ENCODE results near the gene GABRG3.

The GABRG3 gene

DNA sequence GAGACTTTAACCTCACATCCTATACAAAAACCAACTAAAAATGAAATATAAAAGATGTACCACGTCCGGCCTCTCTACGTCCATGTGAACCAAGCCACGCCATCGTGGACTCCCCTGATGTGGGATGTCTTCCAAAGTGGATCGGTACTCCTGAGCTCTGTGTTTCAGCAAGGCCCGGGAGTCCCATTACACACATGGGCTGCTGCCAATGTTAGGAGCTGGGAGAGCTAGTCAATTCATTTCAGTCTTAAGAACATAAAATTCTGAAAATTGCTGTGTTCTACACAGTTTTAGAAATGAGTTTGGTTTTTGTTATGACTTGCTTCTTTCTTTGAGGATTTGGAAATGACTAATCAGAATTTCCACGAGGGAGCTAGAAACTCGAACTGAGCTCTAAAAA lies 131.0 kb downstream of the GABRG3 start:
- DNase-seq (ENCODE audit: low read depth): no peak

DNA sequence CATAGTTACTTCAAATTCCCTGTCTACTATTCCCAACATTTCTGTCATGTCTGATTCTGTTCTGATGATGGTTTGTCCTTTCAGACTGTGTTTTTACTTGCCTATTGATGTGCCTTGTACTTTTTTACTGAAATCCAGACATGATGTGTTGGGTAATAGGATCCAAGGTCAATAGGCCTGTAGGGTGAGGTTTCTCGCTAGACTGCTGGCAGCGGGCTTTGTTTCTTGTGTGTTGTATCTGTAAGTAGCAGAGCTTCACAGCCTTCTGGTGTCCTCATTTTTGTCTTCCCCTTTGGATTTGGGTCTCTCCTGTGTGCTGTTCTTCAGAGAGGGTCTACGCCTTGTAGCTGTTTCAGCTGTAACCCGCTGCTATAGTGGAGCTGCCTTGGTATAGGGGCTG lies 140.3 kb downstream of the GABRG3 start:
- DNase-seq (ENCODE audit: low read depth): no peak

DNA sequence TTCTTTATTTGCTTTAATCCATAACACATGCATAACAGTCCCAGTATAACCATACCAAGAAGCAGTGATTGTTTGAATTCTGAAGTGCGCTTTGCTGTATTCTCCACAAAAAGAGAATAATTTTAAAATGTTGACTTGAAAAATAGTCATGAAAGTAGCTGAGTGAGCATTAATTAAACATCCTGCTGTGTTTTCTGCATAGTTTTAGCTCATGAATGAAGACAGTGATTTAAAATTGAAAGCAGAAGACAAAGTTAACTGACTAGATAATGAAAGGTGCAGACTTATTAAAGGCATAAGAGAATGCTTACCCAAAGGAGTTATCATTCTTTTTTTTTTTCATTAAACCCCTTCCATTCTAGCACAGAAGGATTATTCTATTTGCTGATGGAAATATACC lies 143.5 kb downstream of the GABRG3 start:
- DNase-seq (ENCODE audit: low read depth): no peak

DNA sequence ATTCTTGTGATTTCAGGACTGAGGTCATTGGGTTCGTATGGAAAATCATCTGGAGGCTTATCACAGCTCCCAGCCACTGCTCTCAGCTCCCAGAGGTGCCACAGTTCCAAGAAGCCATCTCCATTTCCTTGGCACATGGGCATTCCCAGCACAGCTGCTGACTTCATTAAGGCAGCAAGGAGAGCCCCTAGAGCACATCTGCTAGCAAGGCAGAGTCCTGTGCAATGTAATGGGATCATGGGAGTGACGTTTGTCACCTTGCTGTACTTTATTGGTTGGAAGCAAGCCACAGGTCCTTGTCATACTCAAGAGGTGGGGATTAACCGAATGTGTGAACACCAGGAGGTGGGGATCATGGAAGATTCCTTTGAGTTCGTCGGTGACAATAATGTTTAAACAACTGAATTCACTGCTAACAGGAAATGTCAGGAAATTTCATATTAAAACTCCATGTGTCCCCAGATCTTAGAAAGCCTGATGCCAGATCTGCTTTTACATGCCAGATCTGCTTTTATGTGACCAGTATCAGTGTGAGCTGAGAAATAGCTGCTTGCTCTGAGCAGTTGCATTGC lies 148.8 kb downstream of the GABRG3 start:
- DNase-seq (ENCODE audit: low read depth): no peak

DNA sequence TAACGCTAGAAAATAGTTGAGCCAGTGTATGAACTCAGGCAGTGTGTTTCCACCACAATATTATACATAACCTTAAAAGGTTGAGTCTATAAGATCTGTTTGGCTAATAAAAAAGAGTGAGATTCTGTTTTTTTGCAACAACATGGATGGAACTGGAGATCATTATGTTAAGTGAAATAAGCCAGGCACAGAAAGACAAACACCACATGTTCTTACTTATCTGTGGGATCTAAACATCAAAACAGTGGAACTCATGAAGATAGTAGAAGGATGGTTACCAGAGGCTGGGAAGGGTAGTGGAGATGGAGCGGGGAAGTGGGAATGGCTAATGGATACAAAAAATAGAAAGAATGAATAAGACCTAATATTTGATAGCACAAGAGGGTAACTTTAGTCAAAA lies 150.7 kb downstream of the GABRG3 start:
- no peak for DNase-seq (ENCODE audit: low read depth)

DNA sequence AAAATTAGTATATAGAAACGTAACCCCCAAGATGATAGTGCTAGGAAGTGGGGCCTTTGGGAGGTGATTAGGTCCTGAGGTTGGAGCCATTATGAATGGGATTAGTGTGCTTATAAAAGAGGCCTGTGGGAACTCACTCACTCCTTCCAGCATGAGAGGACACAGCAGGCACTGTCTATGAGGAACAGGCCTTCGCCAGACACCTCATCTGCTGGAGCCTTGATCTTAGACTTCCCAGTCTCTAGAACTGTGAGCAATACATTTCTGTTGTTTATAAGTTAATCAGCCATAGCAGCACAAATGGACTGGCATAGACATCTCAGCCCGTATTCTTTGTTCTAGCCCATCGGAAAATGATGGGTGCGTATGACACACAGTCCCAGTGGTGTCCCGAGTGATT lies 152.3 kb downstream of the GABRG3 start:
- no peak for DNase-seq (ENCODE audit: low read depth)

DNA sequence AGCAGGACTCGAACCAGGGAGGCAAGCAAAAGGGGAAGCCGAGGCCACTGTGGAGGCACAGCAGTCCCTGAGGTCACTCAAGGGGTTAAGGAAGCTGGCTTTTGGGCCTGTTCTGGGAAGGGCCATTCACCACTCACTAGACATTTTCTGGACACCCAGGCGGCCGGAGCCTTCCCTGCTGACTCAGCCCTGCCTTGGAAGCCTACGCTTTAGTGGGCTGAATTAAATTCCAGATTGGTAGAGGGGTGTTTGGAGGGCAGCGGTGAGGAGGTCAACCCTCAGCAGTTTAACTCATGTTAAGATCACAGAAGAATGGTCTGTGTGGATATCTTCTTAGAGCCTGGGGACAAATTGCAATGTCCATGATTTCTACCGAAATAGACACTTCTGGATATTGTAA lies 152.8 kb downstream of the GABRG3 start:
- DNase-seq (ENCODE audit: low read depth): no peak

DNA sequence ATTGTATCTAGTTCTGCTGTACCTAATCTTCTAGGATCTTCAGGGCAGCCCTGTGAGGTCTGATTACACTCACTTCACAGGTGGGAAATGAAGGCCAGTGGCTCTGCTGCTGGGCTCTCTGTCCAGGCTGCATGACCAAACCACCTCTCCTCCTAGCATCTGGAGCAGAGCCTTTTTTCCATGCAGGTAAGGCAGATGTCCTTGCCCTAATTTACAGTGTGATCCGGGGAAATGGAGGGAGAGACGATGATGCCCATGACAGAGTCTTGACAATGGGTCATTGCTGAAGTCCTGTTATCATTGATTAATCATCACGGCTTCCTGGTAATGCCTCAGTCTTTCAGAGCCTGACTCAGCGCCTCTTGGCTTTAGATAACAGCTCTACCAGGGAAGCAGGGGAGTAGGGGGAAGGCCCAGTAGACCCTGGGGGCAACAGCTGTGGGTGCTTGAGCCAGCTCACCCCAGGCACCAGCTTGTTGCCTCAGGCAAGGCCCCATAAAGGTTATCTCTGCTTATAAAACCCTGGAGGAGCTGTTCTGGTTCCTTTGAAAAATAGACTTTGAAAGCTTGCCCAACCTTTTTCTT lies 153.4 kb downstream of the GABRG3 start:
- DNase-seq (ENCODE audit: low read depth): no peak

DNA sequence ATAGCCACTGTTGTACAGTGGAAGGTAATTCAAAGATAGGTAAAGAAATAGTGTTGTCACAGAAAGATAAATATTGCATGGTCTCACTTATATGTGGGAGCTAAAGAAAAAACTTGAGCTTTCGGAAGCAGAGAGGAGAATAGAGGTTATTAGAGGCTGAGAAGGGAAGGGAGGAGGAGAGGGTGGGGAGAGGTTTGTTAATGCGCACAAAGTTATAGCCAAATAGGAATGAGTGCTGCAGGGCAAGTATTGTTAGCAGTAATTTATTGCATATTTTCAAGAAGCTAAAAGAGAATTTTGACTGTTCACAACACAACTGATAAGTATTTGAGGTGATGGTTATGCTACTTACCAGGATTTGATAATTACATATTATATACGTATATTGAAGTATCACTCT lies 154.2 kb downstream of the GABRG3 start:
- DNase-seq (ENCODE audit: low read depth): no peak

DNA sequence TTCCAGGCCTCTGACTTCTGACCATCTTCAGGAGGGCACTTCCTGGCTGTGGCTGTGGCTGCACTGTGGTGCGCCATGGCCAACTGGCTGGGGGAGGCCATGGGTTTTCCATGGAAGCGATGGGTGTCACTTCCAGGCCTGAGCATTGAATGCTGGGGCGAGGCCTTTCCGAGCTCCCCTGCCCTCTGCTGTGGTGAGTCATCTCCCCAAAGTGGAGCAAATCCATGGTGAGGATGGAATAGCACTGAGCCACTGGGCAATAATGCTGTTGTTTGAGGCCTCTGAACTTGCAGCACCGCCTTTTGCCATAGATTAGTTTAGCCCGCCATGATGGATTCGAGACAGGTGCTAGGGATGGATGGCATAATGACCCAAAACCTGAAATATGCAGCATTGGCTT lies 155.5 kb downstream of the GABRG3 start:
- DNase-seq (ENCODE audit: low read depth): no peak

DNA sequence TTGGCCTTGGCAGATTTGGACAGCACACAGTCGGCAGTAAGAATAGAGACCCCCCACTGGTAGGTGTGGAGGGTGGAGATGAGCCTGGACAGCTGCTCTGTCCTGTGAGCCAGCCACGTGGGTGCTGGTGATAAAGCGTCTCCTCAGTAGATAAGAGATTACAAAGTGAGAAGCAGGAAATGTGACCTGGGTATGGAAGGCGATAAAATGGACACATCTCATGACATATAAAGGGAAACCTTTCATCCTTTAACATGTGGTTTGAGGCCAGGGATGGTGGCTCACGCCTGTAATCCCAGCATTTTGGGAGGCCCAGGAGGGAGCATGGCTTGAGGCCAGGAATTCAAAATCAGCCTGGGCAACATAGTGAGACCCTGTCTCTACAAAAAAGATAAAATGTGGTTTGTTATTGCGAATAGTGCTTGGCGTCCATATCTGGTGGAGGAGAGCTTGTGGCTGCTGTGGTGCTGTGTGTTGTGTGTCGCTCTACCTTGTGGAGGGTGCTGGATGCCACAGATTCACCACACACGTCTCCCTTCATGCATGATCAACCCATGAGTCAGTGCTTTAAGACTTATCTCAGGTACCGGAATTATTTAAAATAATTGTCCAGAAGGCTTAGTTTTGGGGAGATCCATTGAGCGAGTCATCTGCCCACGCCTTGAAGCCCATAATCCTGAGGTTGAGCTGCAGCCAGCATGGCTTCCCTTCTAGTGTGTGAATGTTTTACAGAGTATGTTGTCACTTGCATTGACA lies 157.0 kb downstream of the GABRG3 start:
- no peak for DNase-seq (ENCODE audit: low read depth)

DNA sequence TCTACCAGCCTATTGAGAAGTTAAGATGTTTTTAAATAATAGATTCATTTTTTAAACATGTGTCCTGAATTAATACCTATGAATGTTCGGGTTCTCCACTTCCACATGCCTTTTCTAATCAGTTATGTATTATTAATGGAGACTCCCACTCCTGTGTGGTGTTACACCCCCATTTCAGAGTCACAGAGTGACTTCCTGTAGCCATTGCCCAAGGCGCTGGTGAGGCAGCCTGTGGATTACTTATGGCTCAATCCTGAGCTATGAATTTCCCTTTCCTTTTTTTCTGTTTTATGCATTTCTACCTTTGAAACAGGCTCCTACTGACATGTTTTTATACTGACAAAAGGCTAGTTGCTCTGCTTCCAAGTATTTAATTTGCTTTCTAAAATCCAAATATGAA lies 162.3 kb downstream of the GABRG3 start:
- no peak for DNase-seq (ENCODE audit: low read depth)

DNA sequence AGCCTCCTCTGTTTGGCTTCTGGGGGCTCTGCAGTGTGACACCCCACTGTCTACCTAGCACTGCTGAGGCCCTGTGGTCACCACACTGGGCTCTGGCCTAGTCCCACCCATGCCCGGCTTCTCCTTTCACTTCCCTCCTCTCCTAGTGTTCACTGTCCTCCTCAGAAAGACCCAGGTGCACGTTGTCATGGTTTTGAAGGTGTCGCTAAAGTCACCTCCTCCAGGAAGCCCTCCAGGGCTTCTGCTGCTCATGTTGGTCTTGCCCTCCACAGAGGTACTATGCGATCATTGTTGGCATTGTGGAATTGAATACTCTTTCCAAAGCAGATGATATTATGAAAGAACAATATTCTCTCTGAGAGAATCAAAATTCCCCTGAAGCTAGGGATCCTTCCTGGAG lies 163.5 kb downstream of the GABRG3 start:
- DNase-seq (ENCODE audit: low read depth): no peak

DNA sequence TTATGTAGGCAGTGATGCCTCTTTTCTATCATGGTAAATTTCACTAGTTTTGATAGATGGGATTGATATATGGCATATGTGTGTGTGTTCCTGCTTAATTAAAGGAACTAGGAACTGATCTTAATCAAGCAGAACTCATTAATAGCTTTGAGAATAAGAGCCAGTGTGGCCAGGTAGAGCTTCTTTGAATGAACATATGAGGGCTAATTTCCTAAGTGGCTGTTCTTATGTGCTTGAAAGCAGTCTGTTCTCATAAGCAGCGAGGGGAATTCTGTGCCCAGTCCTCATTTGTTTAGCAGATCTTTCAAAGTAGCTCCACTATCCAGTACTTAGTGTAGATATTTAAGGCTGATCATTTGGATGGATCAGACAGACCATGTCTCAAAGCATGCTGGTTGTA lies 164.2 kb downstream of the GABRG3 start:
- no peak for DNase-seq (ENCODE audit: low read depth)

DNA sequence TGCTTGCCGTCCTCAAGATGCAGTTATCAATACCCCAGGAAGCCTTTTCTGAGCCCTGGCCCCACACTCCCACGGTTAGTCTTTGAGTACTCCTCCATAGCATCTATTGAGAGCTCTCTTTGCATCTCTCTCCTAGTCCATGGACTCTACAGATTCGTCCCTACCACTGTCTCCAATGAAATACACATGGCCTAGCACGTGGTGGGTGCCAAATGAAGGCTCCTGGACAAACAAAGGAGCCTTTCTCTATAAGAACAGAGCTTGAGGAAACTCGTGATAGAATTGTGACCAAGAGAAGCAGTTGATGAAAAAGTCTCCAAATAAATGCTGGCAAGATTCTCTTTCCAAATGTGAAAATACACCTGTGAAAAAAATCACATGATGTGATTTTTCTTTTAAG lies 166.1 kb downstream of the GABRG3 start:
- no peak for DNase-seq (ENCODE audit: low read depth)

DNA sequence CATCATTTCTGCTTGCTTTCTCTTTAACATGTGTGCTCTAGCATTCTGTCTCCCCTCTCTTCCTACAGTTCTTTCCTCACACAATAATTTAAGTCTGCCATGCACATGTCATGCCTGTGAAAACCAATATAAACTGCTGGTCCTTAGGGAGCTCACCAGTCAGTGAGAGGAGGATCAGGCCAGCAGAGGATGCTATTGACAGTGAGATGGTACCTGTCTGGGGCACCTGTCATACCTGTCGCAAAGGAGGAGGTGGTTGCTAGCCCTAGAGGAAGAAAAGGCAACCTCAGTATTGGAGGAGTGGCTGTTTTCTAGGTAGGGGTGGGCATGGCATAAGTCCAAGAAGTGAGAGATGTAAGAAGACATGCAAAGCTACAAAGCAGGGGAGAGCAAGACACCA lies 194.6 kb downstream of the GABRG3 start:
- no peak for DNase-seq (ENCODE audit: low read depth)

DNA sequence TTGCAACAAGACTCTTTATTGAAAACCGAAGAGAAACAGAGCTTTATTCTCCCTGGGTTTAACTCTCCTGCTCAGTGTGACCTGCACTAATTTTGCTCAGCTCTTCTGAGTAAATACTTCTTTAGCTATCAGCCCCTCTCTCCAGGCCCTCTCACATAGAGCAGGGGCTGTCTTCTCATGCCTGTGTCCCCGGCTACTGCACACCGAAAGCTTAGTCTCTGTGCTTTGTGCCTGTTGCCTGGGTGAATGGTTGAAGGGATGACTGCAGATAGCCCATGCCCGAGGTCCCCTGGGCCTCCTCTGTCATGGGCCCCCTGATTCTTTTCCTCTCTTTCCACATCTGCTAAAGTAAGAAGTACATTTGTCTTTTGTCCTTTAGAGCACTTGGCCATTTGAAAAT lies 195.9 kb downstream of the GABRG3 start:
- DNase-seq (ENCODE audit: low read depth): no peak

DNA sequence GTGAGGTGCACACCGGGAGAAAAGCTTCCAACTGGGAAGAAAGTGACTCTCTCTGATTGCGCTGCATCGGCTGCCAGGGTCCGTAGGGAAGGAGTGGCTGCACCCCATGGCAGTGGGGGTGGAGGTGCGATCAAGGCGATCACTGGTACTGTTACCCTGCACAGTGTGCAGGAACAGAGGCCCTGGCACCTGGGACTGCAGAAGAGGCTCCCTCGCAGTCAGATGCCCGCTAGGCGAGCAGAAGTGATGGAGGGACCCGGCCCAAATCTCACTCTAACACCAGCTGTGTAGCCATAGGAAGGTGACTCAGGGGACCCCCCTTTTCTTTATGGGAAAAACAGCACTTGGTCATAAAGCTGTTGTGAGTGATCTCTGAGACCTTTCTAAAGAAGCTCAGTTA lies 196.8 kb downstream of the GABRG3 start:
- DNase-seq (ENCODE audit: low read depth): no peak

DNA sequence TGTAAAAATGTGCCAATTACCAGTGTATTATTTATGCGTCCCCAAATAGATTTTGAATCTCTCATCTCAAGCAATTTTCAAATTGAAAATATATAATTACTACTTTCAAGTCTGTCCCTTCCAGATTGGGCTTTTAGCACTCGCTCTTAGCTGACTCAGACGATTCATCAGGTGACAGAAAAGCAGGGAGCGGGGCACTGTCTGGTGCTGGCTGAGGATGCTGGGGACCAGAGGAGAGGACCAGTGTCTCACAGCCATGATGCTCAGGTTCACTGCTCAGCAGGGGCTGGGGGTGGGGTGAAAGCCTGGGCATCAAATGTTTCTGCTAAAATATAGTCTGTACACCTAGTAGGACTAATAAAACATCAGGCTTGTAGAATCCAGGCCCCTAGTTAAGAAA lies 199.9 kb downstream of the GABRG3 start:
- DNase-seq (ENCODE audit: low read depth): no peak

DNA sequence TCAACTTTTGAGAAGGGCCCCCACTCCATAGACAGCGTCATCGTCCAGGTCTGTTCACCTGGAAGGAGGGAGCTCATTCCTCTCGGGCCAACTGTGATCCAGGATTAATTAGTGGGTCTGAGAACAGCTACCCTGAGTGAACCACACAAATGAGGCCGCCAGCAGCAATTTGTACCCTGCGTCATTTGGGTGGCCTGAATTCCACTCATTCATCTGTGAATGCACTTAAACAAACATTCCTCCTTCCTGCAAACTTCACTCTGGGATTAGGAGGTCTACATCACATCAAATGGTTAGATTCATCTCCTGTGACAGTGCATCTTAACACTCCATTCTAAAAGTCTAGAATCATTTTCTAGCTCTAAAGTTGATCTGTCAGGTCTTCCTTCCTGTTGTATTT lies 201.8 kb downstream of the GABRG3 start:
- DNase-seq (ENCODE audit: low read depth): no peak

DNA sequence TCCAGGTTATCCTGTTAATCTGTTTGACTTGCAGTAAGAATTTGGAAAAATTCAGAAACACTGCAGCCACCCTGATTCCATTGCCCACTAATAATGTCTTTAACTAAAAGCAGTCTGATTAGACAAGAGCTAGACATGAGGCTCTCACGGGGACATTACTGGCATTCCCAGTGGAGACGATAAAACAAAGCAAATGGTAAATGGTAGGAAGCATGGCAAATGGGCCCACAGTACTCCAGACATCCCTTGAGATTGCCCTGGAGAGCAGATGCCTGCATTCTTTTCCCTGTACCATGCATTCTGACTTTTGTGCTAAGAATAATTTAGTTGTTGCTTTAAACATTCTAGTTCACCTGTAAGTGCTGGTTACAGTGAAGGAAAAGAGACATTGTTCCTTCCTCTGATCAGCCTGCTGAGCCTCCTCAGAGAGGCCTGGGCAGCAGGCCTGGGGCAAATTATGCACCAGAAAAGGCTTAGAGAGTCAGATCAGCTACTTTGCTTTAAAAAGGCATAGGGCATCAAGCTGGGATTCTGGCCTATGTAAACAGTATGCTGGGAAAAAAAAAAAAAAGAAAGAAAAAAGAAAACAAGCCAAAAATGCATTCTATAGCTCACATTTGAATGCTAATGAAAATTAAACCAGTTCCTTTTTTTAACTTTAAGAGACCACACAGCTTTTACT lies 204.6 kb downstream of the GABRG3 start:
- no peak for DNase-seq (ENCODE audit: low read depth)

DNA sequence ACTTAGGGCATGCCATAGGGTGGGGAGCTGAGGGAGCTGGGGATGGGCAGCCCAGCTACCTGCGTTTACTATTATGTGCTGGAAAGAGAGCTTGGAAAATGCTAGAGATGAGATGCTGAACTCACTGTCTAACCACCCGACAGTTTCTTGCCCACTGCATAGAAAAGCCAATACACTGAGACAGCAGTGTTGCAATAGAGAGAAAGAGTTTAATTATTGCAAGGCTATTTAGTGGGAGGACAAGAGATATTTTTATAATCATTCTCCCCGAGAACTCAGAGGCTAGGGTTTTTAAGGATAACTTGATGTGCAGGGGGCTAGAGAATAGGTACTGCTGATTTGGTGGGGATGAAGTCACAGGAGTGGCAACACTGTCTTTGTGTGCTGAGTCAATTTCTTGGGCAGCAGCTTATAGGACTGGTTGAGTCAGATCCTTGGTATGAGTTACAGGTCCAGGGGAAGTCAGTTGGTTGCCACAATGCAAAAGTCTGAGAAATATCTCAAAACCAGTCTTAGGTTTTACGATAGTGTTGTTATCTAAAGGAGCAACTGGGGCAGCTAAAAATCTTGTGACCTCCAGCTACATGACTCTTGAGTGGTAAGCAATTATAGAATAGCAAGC lies 205.9 kb downstream of the GABRG3 start:
- no peak for DNase-seq (ENCODE audit: low read depth)

DNA sequence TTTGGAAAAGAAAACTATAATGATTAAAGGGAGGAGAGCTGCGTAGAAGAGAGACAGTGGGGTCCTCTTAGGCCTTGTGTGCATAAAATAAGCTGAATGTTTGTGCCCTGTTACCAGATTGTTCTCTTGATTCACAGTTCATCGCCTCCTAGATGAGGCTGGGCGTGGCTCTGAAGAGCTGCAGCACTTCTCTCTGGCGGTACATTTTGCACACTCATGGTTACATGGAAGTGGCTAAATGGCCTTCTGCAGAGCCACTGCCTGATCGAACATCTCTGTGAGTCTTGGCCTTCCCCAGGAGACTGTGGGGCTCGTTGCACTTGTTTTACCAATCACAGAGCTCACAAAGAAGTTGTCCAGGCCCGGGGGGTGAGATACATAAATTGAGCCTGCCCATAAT lies 208.8 kb downstream of the GABRG3 start:
- DNase-seq (ENCODE audit: low read depth): no peak

All from stimulated activated CD8-positive, alpha-beta memory T cell treated with anti-CD3 and anti-CD28 coated beads, Interleukin-4, amount 100 ng/mL, for 24 hours (primary cell).